ENCODE results near the gene PLA2G3. TPM values are rescaled to one million over a fixed set of nuclear protein-coding genes. Genes with fewer than 3 reads are reported as not detected.

PLA2G3 gene
- total RNA-seq, 1 donor from 2014 or later = not detected

- Histone ChIP-seq H3K27ac (replicated peaks) (peak overlapping the region; percentile 92), H3K27me3 (ENCODE audit: low read depth) (no peaks in the 10 kb centered on the region), H3K9me3 (replicated peaks) (no peaks in the 10 kb centered on the region), H3K36me3 (peaks cover 39% of the 10 kb centered on the region), H3K4me3 (peak overlapping the region; percentile 91), H3K4me1 (peaks cover 47% of the 10 kb centered on the region)
- DNase-seq = no peak
- TF ChIP-seq CTCF (IDR thresholded peaks at IDR 0.05; ENCODE audit: borderline replicate concordance) = peak; percentile 10
- intact Hi-C loops (cut with micrococcal nuclease) = no loop called here
These were observed 21.9 kb upstream of the PLA2G3 start for GRCh38 chr22:31162015-31162765.

DNA sequence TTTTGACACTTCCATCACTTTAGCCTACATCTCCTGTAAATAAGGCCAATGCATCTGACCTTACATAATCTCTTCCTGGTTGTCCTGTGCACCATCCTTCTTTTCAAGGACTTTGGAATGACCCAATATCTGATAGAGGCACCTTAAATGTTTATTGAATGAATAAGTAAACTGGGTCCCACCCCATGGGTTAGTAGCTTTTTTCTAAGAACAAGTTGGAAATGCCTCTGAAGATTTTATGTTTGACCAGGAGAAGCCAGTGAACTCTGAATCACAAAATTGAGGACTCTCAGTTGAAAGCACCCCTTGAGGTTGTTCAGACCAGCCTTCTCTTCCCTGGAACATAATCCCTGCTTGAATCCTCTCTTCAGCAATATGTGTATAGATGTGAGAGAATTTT lies 21.1 kb upstream of the PLA2G3 start:
- no peaks in the 10 kb centered on the region for H3K27me3 ChIP-seq (ENCODE audit: low read depth)
- intact Hi-C loops (cut with micrococcal nuclease) = no loop called here
- peaks cover 47% of the 10 kb centered on the region for H3K4me1 ChIP-seq
- no peaks in the 10 kb centered on the region for H3K9me3 ChIP-seq (replicated peaks)
- H3K27ac ChIP-seq (replicated peaks) = peak overlapping the region; percentile 92
- peaks cover 32% of the 10 kb centered on the region for H3K36me3 ChIP-seq
- TF ChIP-seq CTCF (IDR thresholded peaks at IDR 0.05; ENCODE audit: borderline replicate concordance) = no peak
- peak overlapping the region; percentile 91 for H3K4me3 ChIP-seq
- no peak for DNase-seq

DNA sequence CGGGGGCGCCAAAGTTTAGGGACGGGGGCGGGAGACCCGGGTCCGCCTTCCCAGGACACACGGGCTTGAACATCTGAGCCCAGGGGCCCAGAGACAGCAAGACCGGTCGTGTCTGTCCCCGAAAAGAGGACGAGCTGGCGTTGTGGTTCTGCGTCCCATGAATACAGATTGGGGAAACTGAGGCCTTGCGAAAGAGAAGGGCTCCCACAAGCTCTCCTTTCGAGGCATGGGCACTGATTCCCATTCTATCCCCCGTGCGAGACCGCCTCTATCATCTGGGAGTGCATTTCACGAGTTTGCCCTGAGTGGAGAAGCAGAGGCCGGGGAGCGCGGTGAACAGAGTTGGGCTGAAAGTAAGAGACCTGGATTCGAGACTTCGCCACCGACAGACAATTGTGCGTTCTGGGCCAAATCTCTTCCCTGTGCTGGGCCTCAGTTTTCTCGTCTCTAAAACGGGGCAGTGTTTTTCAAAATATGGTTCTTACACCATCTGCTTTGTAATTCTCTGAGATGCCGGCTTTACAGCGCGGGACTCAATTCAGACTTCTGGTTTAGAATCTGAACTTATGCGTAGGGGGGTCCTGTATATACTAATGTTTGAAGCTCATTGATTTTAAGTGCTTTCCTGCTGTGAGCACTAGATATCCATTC lies 20.1 kb upstream of the PLA2G3 start:
- no peak for DNase-seq
- Histone ChIP-seq H3K36me3 (peaks cover 23% of the 10 kb centered on the region), H3K4me1 (peaks cover 46% of the 10 kb centered on the region), H3K9me3 (replicated peaks) (no peaks in the 10 kb centered on the region), H3K4me3 (peak overlapping the region; percentile 91), H3K27me3 (ENCODE audit: low read depth) (no peaks in the 10 kb centered on the region), H3K27ac (replicated peaks) (peak overlapping the region; percentile 92)
- intact Hi-C loops (cut with micrococcal nuclease) = no loop called here
- no peak for TF ChIP-seq CTCF (IDR thresholded peaks at IDR 0.05; ENCODE audit: borderline replicate concordance)

DNA sequence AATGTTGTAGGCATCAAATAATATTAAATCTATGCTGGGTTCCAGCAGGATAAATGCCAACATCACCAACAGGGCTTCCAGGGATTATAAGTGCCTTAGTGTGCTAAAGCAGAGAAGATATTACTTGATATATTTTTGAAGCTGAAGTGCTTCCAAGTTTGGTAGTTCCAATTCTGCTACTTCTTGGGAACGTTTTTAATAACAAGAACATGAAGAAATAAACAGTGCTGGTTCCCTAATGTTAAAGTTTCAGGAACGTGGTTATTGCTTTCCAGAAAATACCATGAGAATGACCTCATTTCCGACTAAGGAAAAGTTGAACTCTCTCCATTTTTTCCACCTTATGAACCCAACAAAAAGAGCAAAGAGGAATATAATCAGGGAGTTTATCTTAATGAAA lies 15.1 kb upstream of the PLA2G3 start:
- Histone ChIP-seq H3K4me3 (no peak overlapping the region), H3K4me1 (peaks cover 23% of the 10 kb centered on the region), H3K27me3 (ENCODE audit: low read depth) (no peaks in the 10 kb centered on the region), H3K9me3 (replicated peaks) (no peaks in the 10 kb centered on the region), H3K36me3 (no peaks in the 10 kb centered on the region), H3K27ac (replicated peaks) (peak overlapping the region; percentile 60)
- intact Hi-C loops (cut with micrococcal nuclease) = no loop called here
- no peak for TF ChIP-seq CTCF (IDR thresholded peaks at IDR 0.05; ENCODE audit: borderline replicate concordance)
- DNase-seq = no peak

GRCh38 chr22:31154975-31155374 lies 14.7 kb upstream of the PLA2G3 start:
- Histone ChIP-seq H3K27ac (replicated peaks) (peak overlapping the region; percentile 60), H3K27me3 (ENCODE audit: low read depth) (no peaks in the 10 kb centered on the region), H3K4me3 (no peak overlapping the region), H3K36me3 (no peaks in the 10 kb centered on the region), H3K4me1 (peaks cover 20% of the 10 kb centered on the region), H3K9me3 (replicated peaks) (no peaks in the 10 kb centered on the region)
- no peak for TF ChIP-seq CTCF (IDR thresholded peaks at IDR 0.05; ENCODE audit: borderline replicate concordance)
- no peak for DNase-seq
- intact Hi-C loops (cut with micrococcal nuclease) = no loop called here
